WTC11 (cell line): Measurements from ENCODE around the gene NINJ2. TPM values are rescaled to one million over a fixed set of nuclear protein-coding genes. Genes with fewer than 3 reads are reported as not detected.

Experiments
- ATAC-seq: fragments of 200-7000 bp; cut with Tn5 transposase; 2 replicates; pipeline ENCODE4 v1.10.0; 2021; ENCODE audit warnings: mild to moderate bottlenecking, moderate library complexity
- CTCF ChIA-PET: fragments of 300-600 bp; sonication (Branson Sonifier 250); formaldehyde crosslinking; loops from one replicate; lab custom pipeline; 2021; ENCODE audit warnings: antibody characterized with exemption; lab: Charles Lee
- POLR2A ChIA-PET: fragments of 350-600 bp; sonication (Branson Sonifier 250); formaldehyde crosslinking; loops from one replicate; lab custom pipeline; 2021; ENCODE audit warnings: antibody characterized with exemption; lab: Charles Lee
- DNase-seq: peaks from one replicate; pipeline ENCODE4 v3.0.0; 2021; ENCODE audit warnings: low spot score
- H3K27ac Mint-ChIP-seq: 2 replicates; pipeline ENCODE4 v1.8.0; 2021; ENCODE audit warnings: mixed read lengths
- H3K27me3 Mint-ChIP-seq: 2 replicates; pipeline ENCODE4 v1.8.0; 2021; ENCODE audit warnings: low read depth, mild to moderate bottlenecking, moderate library complexity, mixed read lengths
- H3K36me3 Mint-ChIP-seq: 2 replicates; pipeline ENCODE4 v1.8.0; 2021; ENCODE audit warnings: mixed read lengths
- H3K4me1 Mint-ChIP-seq: 2 replicates; pipeline ENCODE4 v1.8.0; 2022; ENCODE audit warnings: mixed read lengths
- H3K4me3 Mint-ChIP-seq: 2 replicates; pipeline ENCODE4 v1.8.0; 2021; ENCODE audit warnings: mild to moderate bottlenecking, moderate library complexity, mixed read lengths
- H3K9me3 Mint-ChIP-seq: 2 replicates; pipeline ENCODE4 v1.8.0; 2021; ENCODE audit warnings: mixed read lengths
- ARID4B ChIP-seq: sonication (generic); formaldehyde crosslinking; IDR thresholded peaks from 2 replicates; pipeline ENCODE4 v1.8.0; 2023; ENCODE audit warnings: missing genetic modification reagents, mild to moderate bottlenecking, borderline replicate concordance
- ESRRA ChIP-seq: sonication (generic); formaldehyde crosslinking; IDR thresholded peaks from 2 replicates; pipeline ENCODE4 v1.8.1; 2022; ENCODE audit warnings: mild to moderate bottlenecking, missing genetic modification reagents, borderline replicate concordance
- ETV6 ChIP-seq: sonication (generic); formaldehyde crosslinking; IDR thresholded peaks from 2 replicates; pipeline ENCODE4 v1.8.1; 2022; ENCODE audit warnings: mild to moderate bottlenecking, missing genetic modification reagents
- GTF2I ChIP-seq: fragments of 250-450 bp; sonication (Bioruptor Pico); conservative IDR thresholded peaks from 2 replicates; pipeline ENCODE4 v1.4.0; 2021; ENCODE audit warnings: mild to moderate bottlenecking
- KAT7 ChIP-seq: sonication (generic); formaldehyde crosslinking; IDR thresholded peaks from 2 replicates; pipeline ENCODE4 v1.8.1; 2023; ENCODE audit warnings: missing genetic modification reagents, mild to moderate bottlenecking, borderline replicate concordance
- NFYB ChIP-seq: sonication (generic); formaldehyde crosslinking; conservative IDR thresholded peaks from 2 replicates; pipeline ENCODE4 v1.8.0; 2022; ENCODE audit warnings: low read depth, missing genetic modification reagents
- PRRX2 ChIP-seq: fragments of 250-450 bp; sonication (Bioruptor Pico); IDR thresholded peaks from 2 replicates; pipeline ENCODE4 v1.8.0; 2021; ENCODE audit warnings: mild to moderate bottlenecking
- SMAD3 ChIP-seq: sonication (generic); formaldehyde crosslinking; IDR thresholded peaks from 2 replicates; pipeline ENCODE4 v1.8.0; 2022; ENCODE audit warnings: missing genetic modification reagents, mild to moderate bottlenecking, borderline replicate concordance
- TEAD4 ChIP-seq: sonication (generic); formaldehyde crosslinking; IDR thresholded peaks from 2 replicates; pipeline ENCODE4 v1.8.0; 2022; ENCODE audit warnings: mild to moderate bottlenecking, missing genetic modification reagents
- ZBTB43 ChIP-seq: sonication (generic); formaldehyde crosslinking; IDR thresholded peaks from 2 replicates; pipeline ENCODE4 v1.8.1; 2023; ENCODE audit warnings: mild to moderate bottlenecking, missing genetic modification reagents
- ZNF121 ChIP-seq: sonication (generic); formaldehyde crosslinking; IDR thresholded peaks from 2 replicates; pipeline ENCODE4 v1.8.0; 2023; ENCODE audit warnings: missing genetic modification reagents
- ZNF396 ChIP-seq: fragments of 250-450 bp; sonication (Bioruptor Pico); IDR thresholded peaks from 2 replicates; pipeline ENCODE4 v1.8.0; 2021; ENCODE audit warnings: mild to moderate bottlenecking, moderate library complexity, borderline replicate concordance
- ZNF671 ChIP-seq: fragments of 250-450 bp; sonication (Bioruptor Pico); IDR thresholded peaks from 2 replicates; pipeline ENCODE4 v1.8.0; 2021; ENCODE audit warnings: mild to moderate bottlenecking
- total RNA-seq: library from RNA; stranded (reverse); gene quantifications from 3 replicates; pipeline ENCODE4 v1.2.3, GENCODE V29; 2021

NINJ2 gene
- total RNA-seq, 1 experiment from 2014 or later: 0.42 TPM

GRCh38 chr12:542395-543113 is 120.7 kb downstream of the NINJ2 start:
- peaks cover 14% of the 10 kb centered on the region for H3K4me1 Mint-ChIP-seq
- ChIA-PET POLR2A (no interaction called here), CTCF (interaction anchor here (0.6 to 3.0 kb wide), 4 partner anchors 27 to 1013 kb away, joined by 3 to 14 read pairs (median 6); no protein-coding TSS in a partner anchor)
- ATAC-seq: no peak
- TF ChIP-seq ETV6 (CRISPR knock-in tag): no peak
- no peak for TF ChIP-seq ZNF396 (CRISPR knock-in tag)
- H3K4me3 Mint-ChIP-seq: no peak overlapping the region
- no peaks in the 10 kb centered on the region for H3K9me3 Mint-ChIP-seq
- H3K36me3 Mint-ChIP-seq: no peaks in the 10 kb centered on the region
- DNase-seq: no peak
- no peak overlapping the region for H3K27ac Mint-ChIP-seq
- H3K27me3 Mint-ChIP-seq: no peaks in the 10 kb centered on the region

- Mint-ChIP-seq H3K27ac (no peak overlapping the region), H3K4me1 (peaks cover 16% of the 10 kb centered on the region), H3K9me3 (no peaks in the 10 kb centered on the region), H3K36me3 (no peaks in the 10 kb centered on the region), H3K27me3 (no peaks in the 10 kb centered on the region), H3K4me3 (no peak overlapping the region)
- no peak; the same call in 1 of the 2 replicates for ATAC-seq
- TF ChIP-seq ZNF121 (CRISPR knock-in tag) (peak; percentile 52; the same call in 1 of the 2 replicates), ARID4B (CRISPR knock-in tag) (no peak), PRRX2 (CRISPR knock-in tag) (no peak), SMAD3 (no peak)
- no peak for DNase-seq
- CTCF ChIA-PET: interaction anchor here (1.4 to 3.0 kb wide), 2 partner anchors 87 to 88 kb away, joined by 4 to 14 read pairs; no protein-coding TSS in a partner anchor
- POLR2A ChIA-PET: no interaction called here
These were observed 121.4 kb downstream of the NINJ2 start for GRCh38 chr12:541676-542324.

- ATAC-seq (no peak), DNase-seq (no peak)
- peaks cover 2% of the 10 kb centered on the region; the same call in 1 of the 2 replicates for H3K36me3 Mint-ChIP-seq
- ChIA-PET POLR2A (no interaction called here), CTCF (interaction anchor here (0.9 to 1.1 kb wide), 2 partner anchors 52 to 97 kb away, joined by 3 to 4 read pairs; no protein-coding TSS in a partner anchor)
- H3K4me1 Mint-ChIP-seq: peaks cover 19% of the 10 kb centered on the region
- TF ChIP-seq ZNF671 (CRISPR knock-in tag) (no peak), NFYB (no peak), ESRRA (CRISPR knock-in tag) (no peak), KAT7 (no peak), ZBTB43 (CRISPR knock-in tag) (no peak), GTF2I (CRISPR knock-in tag) (no peak), TEAD4 (CRISPR knock-in tag) (no peak)
- H3K27ac Mint-ChIP-seq: 0 out of 2 replicates have a peak overlapping the region, but pooled peaks have one; percentile 1
- H3K4me3 Mint-ChIP-seq: no peak overlapping the region
- no peaks in the 10 kb centered on the region for H3K27me3 Mint-ChIP-seq
- H3K9me3 Mint-ChIP-seq: no peaks in the 10 kb centered on the region
These were observed 123.5 kb downstream of the NINJ2 start for GRCh38 chr12:539540-540310.
